ENCODE results near the gene SH3D19. TPM values are rescaled to one million over a fixed set of nuclear protein-coding genes. Genes with fewer than 3 reads are reported as not detected.

SH3D19 gene
- total and polyA plus RNA-seq, 2 of the 4 experiments (the other 2 are of a cell fraction) = 14.4 to 27.2 TPM

DNA sequence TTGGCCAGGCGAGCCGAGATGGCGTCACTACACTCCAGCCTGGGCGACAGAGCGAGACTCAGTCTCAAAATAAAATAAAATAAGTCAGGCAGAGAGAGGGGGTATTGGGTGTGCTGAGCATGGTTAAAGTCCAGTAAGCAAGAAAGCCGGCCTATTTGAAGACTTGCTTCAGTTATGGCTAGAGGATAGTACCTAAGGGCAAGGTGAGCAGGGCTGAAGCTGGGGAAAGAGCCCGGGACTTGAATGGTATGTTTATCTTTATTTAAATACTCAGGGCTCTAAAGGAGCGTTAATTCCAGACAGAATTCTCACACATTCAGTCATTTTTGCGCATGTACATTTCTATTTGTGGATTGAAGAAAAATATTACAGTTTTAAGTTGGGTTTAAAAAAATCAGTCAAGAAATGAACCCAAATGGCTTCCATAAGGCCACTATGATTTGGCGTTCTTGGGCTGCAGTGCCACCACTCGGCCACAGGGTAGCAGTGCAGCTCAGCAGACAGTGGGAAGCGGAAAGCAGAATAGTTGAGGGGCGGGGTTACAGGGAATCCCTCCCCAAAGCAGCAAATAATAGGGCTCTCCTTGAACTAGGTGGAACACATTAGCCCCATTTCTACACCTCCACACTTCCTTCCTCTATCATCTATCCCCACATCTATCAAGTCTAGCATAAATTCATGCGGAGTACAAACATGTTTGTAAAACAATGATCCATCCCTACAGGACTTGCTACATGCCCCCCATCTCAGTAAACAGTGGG is 37.2 kb upstream of the SH3D19 start:
- Histone ChIP-seq H3K4me3 (ENCODE audit: insufficient read depth, low read depth, low read length) (no peak overlapping the region), H2AK5ac (ENCODE audit: low read depth, low read length) (no peak overlapping the region), H3K27me3 (ENCODE audit: control insufficient read depth, insufficient read depth, low read length) (peaks cover 3% of the 10 kb centered on the region; the same call in 1 of the 2 replicates), H2BK120ac (ENCODE audit: low read depth, low read length) (no peak overlapping the region), H3K9me3 (ENCODE audit: control insufficient read depth, insufficient read depth, low read length) (no peaks in the 10 kb centered on the region), H3K9ac (ENCODE audit: low read depth, low read length) (no peak overlapping the region), H2BK20ac (ENCODE audit: low read depth, low read length) (no peak overlapping the region), H4K8ac (ENCODE audit: low read depth in 2 of 2, low read length in 2 of 2) (no peak overlapping the region), H3K27ac (ENCODE audit: insufficient read depth, low read length) (no peak overlapping the region), H3K18ac (ENCODE audit: low read depth, low read length) (no peak overlapping the region), H3K14ac (replicated peaks; ENCODE audit: low read depth, low read length) (no peak overlapping the region), H2AK9ac (replicated peaks; ENCODE audit: low read depth, low read length, poor library complexity) (no peak overlapping the region), H2AFZ (replicated peaks; ENCODE audit: low read length, poor library complexity) (peak overlapping the region; percentile 21), H3K4me1 (ENCODE audit: control insufficient read depth, insufficient read depth, low read length) (no peaks in the 10 kb centered on the region), H4K20me1 (ENCODE audit: insufficient read depth, low read length) (no peaks in the 10 kb centered on the region), H2BK15ac (ENCODE audit: low read depth, low read length) (no peak overlapping the region), H3K79me1 (ENCODE audit: low read depth in 1 of 2, low read length in 2 of 2) (no peaks in the 10 kb centered on the region), H3K36me3 (ENCODE audit: control insufficient read depth, insufficient read depth, low read length) (no peaks in the 10 kb centered on the region), H4K91ac (ENCODE audit: insufficient read depth, low read depth, low read length) (no peak overlapping the region), H3K4me2 (ENCODE audit: low read depth, low read length) (no peak overlapping the region), H4K5ac (ENCODE audit: low read depth, low read length) (no peak overlapping the region), H3K4ac (ENCODE audit: low read depth, low read length) (no peak overlapping the region), H3K9me1 (ENCODE audit: insufficient read depth, low read length) (no peaks in the 10 kb centered on the region), H3K23ac (ENCODE audit: low read depth, low read length) (no peak overlapping the region), H2BK5ac (ENCODE audit: low read depth, low read length, poor library complexity, severe bottlenecking) (no peak overlapping the region), H3K56ac (ENCODE audit: extremely low read depth, insufficient read depth, low read length) (no peak overlapping the region)
- ATAC-seq (ENCODE audit: low read depth) (peak; percentile 100), DNase-seq (peak; percentile 80)
- TF ChIP-seq MXI1 (IDR thresholded peaks at IDR 0.05; ENCODE audit: borderline replicate concordance, low read depth, low read length) = no peak
- TF ChIP-seq NFE2L2 (IDR thresholded peaks at IDR 0.05; ENCODE audit: low read depth, low read length) = no peak
- TF ChIP-seq MAFK (IDR thresholded peaks at IDR 0.05; ENCODE audit: low read depth, low read length) = no peak
- TF ChIP-seq, protein P1, sequence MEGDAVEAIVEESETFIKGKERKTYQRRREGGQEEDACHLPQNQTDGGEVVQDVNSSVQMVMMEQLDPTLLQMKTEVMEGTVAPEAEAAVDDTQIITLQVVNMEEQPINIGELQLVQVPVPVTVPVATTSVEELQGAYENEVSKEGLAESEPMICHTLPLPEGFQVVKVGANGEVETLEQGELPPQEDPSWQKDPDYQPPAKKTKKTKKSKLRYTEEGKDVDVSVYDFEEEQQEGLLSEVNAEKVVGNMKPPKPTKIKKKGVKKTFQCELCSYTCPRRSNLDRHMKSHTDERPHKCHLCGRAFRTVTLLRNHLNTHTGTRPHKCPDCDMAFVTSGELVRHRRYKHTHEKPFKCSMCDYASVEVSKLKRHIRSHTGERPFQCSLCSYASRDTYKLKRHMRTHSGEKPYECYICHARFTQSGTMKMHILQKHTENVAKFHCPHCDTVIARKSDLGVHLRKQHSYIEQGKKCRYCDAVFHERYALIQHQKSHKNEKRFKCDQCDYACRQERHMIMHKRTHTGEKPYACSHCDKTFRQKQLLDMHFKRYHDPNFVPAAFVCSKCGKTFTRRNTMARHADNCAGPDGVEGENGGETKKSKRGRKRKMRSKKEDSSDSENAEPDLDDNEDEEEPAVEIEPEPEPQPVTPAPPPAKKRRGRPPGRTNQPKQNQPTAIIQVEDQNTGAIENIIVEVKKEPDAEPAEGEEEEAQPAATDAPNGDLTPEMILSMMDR (conservative IDR thresholded peaks at IDR 0.05; ENCODE audit: low read depth, low read length) = peak; percentile 98
- TF ChIP-seq BHLHE40 (IDR thresholded peaks at IDR 0.05; ENCODE audit: low read depth, low read length) = no peak
- no peak for TF ChIP-seq RFX5 (IDR thresholded peaks at IDR 0.05; ENCODE audit: low read depth, low read length)
- peak; percentile 99 for TF ChIP-seq RAD21 (IDR thresholded peaks at IDR 0.05; ENCODE audit: low read length)
- no peak for TF ChIP-seq RCOR1 (IDR thresholded peaks at IDR 0.05; ENCODE audit: insufficient replicate concordance, low read length)
- TF ChIP-seq FOS (IDR thresholded peaks at IDR 0.05; ENCODE audit: low read depth, low read length) = no peak
- TF ChIP-seq POLR2A (IDR thresholded peaks at IDR 0.05; ENCODE audit: low read depth, low read length) = peak; percentile 44
- no peak for TF ChIP-seq MAZ (IDR thresholded peaks at IDR 0.05; ENCODE audit: borderline replicate concordance, low read depth, low read length)
- TF ChIP-seq, protein P2, sequence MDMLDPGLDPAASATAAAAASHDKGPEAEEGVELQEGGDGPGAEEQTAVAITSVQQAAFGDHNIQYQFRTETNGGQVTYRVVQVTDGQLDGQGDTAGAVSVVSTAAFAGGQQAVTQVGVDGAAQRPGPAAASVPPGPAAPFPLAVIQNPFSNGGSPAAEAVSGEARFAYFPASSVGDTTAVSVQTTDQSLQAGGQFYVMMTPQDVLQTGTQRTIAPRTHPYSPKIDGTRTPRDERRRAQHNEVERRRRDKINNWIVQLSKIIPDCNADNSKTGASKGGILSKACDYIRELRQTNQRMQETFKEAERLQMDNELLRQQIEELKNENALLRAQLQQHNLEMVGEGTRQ (IDR thresholded peaks at IDR 0.05; ENCODE audit: low read depth, low read length) = no peak
- peak; percentile 98 for TF ChIP-seq SMC3 (IDR thresholded peaks at IDR 0.05; ENCODE audit: low read depth, low read length)
- TF ChIP-seq CHD1 (IDR thresholded peaks at IDR 0.05; ENCODE audit: low read depth, low read length) = no peak
- no CpG with 5 or more reads among the region's 14 CpGs for WGBS, 2 experiments (ENCODE audit: extremely low coverage in 2 of 2, insufficient read length in 1 of 2)
- BruUV-seq (replicated peaks) = no TSS peak
- ChIA-PET CTCF (interaction anchor here (0.7 to 1.0 kb wide), 4 partner anchors 11 to 247 kb away, joined by 3 read pairs; no protein-coding TSS in a partner anchor), POLR2A (ENCODE audit: unreplicated experiment) (no interaction called here)
- intact Hi-C loops (cut with micrococcal nuclease) = loop anchor here (1.0 to 5.0 kb wide), 4 partner anchors 86 to 1010 kb away; no protein-coding TSS in a partner anchor
- dilution Hi-C loops (cut with HindIII; ENCODE audit: low sequenced_read_pairs, unreplicated experiment) = no loop called here
- in situ Hi-C loops (cut with MboI; ENCODE audit: low sequenced_read_pairs) = loop anchor here (10.0 kb wide), 1 partner anchor 242 kb away; no protein-coding TSS in a partner anchor
